Left colon (tissue), 2 donors: Measurements from ENCODE around the gene C11orf68. TPM values are rescaled to one million over a fixed set of nuclear protein-coding genes. Genes with fewer than 3 reads are reported as not detected.

Experiments used
- ATAC-seq: fragments of 200-7000 bp; cut with Tn5 transposase; one replicate; pipeline ENCODE4 v1.9.1; 2020; ENCODE audit warnings: mild to moderate bottlenecking, moderate library complexity
- DNase-seq, 2 donors: peaks; one replicate each; pipeline ENCODE4 v3.0.0-alpha.2; 2020
- intact Hi-C, 2 donors: fragments of 100-400 bp; cut with DNase I in 1 of 2; cut with micrococcal nuclease in 1 of 2; formaldehyde crosslinking; loops; one replicate each; pipeline versions ENCODE4 v1.11.2 to v1.14.0; 2022; cut with DNase I, micrococcal nuclease
- total RNA-seq, 2 donors: library from RNA; stranded (reverse); fragmentation: NEBNext Ultra II Directional; extraction: Animal tissue kit (Norgen Biotek cat#: 25700); gene quantifications; one replicate each; pipeline ENCODE4 v1.2.1, GENCODE V29; 2021
- donor health status: DM: no; HTN: no; CAD: no.
- donor health status: DM: yes; HTN: yes; CAD: no.

Gene C11orf68
- total RNA-seq, 2 donors from 2014 or later = 18.6 to 29.3 TPM

DNA sequence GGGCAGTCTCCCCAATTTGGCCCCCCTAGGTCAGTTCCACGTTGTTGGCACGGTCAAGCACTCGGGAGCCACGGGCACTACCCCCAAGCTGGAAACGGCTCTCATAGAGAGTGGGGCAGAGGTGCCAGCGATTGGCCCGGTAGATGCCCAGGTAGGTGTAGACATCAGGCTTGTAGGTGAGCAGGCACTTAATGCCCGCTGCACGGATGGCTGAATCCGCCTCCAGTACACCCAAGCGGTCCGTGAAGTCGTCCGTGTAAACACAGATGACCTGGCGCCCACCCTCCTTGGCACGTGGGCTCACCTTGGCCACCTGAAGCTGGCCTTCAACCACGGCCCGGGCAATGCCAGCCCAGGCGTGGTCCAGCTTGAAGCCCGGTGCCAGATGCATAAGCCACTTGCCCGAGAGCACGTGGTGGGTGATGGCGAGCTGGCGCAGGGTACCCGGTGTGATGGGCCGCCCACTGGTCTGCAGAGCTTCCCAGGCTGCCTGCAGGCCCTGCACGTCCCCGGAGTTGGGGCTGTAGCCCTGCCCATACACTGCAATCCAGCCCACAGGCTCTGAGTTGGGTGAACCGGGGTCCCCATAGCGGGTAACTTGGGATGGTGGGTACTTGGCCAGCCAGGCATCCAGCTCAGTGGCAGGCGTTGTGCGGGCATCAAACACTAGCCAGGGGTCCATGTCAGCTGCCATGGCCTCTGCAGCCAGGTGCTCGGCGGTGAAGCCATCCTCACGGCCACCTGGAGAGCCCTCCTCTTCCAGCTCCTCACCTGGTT lies 1.2 kb downstream of the C11orf68 start:
- intact Hi-C loops = no loop called here
- DNase-seq = no peak
- no peak for ATAC-seq

DNA sequence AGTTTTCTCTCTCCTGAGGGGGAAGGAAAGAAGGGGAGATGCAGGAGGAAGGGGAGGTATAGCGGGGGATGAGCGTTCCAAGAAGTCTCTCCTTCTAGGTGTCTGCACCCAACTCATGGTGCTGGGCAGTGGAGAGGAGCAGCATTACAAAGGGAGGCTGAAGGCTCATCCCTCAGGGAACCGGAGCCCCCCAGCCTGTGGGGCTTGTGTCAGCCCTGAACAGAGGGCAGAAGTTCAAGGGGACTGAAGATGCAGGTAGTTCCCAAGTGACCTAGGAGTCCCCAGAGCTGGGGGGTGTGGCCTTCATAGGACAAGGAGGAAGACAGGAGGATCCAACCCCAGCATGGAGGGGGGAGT lies 1.8 kb downstream of the C11orf68 start:
- ATAC-seq (no peak), DNase-seq (no peak)
- intact Hi-C loops = no loop called here

DNA sequence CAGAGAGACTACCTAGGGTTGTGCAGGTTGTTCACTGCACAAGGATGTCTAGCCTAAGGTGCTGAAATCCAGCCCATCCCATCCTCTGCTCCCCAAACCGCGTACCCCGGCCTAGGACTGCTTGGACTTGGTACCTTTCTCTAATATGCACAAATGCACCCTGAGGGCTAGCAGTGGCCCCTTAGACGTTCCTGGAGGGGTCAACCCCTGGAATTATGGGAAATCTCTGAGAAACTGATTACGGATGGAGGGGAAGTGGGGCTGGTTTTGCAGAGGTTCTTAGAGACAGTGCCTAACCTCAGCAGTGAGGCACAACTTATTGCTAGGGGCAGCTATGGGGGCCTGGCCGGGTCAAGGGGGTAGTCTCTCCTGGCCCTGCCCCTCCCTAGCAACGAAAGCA lies 2.5 kb downstream of the C11orf68 start:
- ATAC-seq (no peak), DNase-seq (no peak)
- intact Hi-C loops = no loop called here

DNA sequence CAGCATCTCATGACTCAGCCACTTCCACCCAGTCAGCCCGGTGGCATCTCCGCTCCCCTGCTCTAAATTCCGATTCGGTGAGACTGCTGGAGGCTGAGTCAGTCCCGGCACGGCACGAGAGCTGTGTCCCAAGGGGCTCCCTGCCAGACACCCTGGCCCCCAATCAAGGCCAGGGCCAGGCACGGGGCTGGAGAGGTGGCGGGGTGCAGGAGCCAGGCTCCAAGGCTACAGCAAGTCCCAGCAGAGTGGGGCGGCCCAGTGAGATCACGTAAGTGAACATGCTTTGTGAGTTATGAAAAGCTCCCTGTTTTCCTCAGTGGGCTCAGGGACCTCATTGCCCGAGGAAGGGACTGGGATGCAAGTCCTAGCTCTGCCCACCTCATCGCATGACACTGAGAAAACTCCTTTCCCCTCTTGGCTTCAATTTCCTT lies 3.0 kb downstream of the C11orf68 start:
- ATAC-seq = no peak
- intact Hi-C loops = no loop called here

DNA sequence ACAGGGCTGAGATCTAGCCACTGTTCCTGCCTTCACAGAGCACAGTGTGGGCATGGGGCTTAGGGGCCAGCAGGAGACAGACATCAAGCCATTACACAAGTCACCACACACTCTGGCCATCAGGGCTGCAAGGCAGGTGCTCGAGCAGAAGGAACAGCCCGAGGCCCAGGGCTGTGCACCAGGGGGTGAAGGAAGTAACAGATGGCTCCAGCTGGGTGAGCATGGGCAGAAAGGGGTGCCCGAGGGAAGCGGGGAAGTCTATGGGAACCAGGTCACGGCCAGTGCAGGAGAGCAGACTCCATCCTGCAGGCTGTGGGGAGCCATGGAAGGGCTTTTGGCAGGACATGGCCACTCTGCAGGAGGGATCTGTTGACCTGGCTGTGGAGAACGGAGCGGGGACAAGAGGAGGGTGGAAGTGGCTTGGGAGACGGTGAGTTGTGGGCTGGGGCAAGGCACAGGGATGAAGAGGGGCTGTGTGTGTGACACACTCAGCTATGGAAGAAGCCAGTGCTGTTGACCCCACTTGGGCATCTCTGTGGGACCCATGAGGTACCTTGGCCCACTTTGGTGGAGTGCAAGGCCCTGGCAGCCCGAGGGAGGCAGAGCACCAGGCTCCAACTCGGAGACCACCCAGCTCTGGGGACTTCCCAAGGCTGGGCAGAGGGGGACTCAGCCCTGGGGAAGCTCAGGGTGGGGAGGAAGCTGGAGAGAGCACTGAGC lies 3.6 kb downstream of the C11orf68 start:
- intact Hi-C loops = no loop called here
- DNase-seq (no peak), ATAC-seq (no peak)

More for the DNA sequence above, 3.0 kb downstream of the C11orf68 start:
- DNase-seq = peak; percentile 49 to 76

DNA sequence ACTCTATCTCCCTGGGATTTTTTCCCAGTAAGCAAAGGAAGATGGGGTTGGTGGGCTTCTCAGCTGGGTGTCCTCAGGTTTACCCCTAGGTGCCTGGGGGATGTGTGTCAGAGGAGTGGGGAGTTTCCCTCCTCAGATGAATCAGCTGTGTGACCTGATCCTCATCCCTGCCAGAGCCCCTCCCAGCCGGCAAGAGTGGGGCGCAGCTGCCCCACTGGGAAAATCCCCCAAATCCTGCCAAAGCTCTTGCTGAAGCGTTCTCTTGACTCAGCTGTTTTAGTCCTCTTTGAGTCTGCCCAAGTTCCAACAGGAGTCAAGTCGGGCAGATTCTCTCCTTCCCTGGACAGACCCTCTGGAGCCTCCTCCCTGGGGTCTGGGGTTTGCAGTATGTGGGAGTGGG lies 6.0 kb downstream of the C11orf68 start:
- ATAC-seq (no peak), DNase-seq (no peak)
- intact Hi-C loops = no loop called here

DNA sequence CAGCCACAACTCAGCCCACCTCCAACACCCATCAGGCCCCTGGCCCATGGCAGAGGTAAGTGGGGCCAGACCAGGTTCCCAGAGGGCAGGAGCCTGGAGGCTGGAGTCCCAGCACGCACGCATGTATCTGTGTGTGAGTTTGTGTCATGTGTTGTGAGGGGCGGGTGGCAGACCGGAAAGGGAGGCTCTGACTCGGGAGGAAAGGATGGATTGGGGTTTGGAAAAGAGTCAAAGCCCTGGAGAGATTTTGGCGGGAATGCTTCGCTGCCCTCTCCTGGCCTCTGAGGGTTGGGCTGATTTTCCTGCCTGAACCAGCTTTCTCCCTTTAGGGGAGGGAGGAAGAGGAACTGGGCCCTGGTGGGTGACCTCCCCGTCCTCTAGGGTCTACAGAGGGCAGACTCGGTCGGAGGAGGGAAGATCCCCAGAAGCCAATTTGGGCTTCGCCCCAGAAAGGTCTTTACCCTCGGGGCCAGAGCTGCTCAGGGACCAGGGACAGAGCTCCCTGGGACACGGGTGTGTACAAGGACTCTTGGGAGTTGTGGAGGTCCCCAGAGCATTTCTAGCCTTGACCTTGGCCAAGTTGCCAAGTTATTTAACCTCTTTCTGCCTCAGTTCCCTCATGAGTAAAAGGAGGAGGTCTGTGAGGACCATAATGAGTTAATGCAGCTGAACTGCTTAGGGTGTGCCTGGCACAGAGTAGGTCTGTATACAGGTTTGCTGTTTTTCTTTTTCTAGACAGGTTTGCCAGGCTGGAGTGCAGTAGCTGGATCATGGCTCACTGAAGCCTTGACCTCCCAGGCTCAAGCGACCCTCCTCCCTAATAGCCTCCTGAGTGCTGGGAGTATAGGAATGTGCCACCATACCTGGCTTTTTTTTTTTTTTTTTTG lies 6.9 kb downstream of the C11orf68 start:
- no peak for DNase-seq
- ATAC-seq = peak; percentile 43
- intact Hi-C loops = no loop called here

DNA sequence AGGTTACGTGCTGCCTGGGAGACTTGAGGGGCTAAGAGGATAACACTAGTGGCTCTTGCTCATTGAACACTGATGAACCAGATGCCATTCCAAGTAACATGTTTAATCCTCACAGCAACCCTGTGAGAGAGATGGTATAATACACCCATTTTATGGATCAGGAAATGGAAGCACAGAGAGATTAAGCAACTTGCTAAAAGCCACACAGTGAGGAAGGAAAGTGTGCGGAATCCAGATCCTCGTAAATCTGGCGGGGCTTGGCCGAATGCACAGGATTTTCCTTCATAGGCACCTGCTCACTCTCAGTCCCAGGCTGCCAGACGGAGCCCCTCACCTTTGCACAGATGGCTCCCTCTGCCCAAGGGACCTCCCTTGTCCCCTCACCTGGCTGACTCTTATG lies 11.0 kb downstream of the C11orf68 start:
- DNase-seq (no peak), ATAC-seq (no peak)
- intact Hi-C loops = no loop called here

DNA sequence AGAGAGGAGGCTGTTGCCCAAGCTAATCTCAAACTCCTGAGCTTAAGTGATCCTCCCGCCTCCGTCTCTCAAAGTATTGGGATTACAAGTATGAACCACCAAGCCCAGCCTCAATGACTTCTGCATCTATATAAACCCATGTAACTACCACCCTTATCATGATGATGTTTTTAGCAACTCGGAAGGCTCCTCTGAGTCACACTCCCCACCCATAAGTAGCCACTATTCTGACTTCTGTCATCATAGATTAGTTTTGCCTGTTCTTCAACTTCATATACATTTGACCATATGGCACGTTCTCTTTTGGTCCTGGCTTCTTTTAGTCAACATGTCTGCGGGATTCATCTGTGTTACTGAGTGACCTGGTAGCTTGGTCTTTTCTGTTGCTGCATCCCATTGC lies 12.3 kb downstream of the C11orf68 start:
- ATAC-seq = no peak
- intact Hi-C loops = no loop called here
- DNase-seq = no peak

DNA sequence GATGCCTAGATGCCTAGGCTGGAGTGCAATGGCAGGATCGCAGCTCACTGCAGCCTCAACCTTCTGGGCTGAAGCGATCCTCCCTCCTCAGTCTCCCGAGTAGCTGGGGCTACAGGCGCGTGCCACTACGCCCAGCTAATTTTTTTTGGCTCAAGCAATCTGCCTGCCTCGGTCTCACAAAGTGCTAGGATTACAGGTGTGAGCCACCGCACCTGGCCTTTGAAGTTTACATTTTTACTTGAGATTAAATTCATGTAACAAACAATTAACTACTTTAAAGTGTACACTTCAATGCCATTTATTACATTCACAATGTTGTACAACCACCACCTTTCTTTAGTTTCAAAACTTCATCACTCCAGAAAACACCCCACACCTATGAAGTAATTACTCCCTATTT lies 15.1 kb downstream of the C11orf68 start:
- ATAC-seq = no peak
- intact Hi-C loops = no loop called here
- DNase-seq = no peak

DNA sequence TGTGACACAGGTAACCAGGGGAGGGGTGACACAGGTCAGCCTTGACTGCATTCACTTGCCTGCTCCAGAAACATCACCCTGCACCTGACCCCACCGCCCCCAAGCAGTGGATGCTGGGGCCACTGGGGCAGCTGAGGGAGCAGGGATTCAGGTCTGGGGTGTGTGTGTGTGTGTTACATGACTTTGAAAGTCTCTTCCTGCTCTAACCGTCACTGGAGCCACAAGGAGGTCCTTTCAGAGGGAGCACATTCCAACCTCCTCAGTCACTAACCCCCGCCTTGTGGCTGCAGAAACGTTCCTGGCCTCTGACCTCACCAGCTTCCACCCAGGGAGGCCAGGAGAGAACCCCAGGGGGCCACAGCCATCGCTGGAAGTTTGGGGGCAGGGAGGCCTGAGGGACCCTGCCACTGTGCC lies 15.8 kb downstream of the C11orf68 start:
- intact Hi-C loops = no loop called here
- ATAC-seq (no peak), DNase-seq (no peak)

DNA sequence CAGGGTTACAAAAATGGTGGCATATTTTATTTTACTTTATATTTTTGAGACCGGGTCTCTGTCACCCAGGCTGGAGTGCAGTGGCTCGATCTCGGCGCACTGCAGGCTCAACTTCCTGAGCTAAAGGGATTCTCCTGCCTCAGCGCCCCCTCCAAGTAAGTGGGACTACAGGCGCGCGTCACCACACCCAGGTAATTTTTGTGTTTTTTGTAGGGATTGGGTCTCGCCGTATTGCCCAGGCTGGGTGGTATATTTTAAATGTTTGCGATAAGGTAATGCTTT lies 18.0 kb downstream of the C11orf68 start:
- no peak for ATAC-seq
- intact Hi-C loops = no loop called here
- DNase-seq = no peak

DNA sequence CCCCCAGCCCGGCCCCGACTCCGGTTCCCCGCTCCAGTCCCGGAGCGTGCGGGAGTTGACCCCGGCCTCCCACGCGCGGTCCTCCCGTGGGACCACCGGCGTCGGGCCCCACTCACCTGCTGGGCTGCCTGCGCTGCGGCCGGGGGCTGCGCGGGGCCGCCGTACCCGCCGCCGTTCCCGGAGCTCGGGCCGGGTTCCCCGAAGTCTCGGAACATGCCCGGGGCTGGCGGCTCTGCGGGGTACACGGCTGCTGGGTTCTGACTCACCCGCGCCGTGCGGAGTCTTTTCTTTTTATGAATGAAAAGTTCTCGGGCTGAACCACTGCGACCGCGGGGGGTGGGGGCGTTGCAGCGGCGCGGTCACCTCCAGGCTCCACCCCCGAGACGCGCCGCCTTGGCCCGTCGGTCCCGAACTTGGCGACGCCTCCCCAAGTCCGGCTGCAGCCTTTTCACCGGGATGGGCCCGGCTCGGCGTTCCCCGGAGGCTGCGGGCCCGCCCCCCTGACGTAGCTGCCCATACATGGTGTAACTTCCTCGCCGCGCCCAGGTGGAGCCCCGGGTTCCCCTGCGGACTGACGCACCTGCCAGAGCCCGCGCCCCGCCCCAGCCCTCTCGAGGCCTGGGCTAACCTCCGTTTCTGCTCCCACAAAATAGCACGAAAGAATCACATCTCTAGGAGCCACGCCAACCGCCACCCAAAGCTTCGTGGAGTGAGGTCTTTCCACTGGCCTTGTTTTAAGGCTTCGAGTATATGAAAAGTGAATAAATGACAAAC lies 18.6 kb downstream of the C11orf68 start, which contains the start of gene FOSL1:
TSS of gene FOSL1 (minus strand) at position 264 of the 774 bp plus-strand sequence. CDS start at position 215, 49 bp downstream.
- DNase-seq (peak; percentile 96 to 97), ATAC-seq (peak; percentile 97)
- intact Hi-C loops = no loop called here

DNA sequence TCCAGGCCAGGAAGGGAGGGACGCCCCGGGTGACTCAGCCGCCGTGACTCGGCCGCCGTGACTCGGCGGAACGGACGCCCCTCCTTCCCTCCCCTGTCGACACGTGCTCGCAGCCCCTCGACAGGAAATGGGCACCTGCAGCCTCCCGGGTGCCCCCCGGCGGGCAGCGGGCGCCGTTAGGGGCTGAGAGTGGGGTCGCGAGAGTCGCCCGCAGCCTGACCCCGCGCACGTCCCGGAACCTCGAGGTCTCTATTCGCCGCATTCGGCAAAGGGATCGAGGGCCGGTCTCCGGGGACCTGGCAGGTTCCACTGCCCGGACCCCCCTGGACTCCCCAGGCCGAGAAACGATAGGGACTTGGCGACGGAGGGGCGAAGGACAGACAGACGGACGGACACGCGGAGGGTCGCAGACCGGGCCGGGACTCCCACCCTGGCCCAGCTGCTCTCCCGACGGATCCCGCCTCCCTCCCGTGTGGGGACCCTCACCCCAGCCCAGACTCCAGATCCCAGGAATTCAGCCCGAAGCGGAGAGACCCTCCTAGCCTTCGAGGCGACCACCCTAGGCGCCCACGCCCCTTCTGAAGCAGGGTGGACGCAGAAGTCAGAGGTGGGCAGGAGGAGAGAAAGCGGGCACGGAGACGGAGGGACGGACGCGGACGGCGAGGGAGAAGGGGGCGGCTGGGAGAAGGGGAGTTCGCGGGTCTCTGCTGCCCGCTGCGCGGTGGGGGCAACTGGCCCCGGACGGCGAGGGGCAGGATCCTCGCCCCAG lies 19.3 kb downstream of the C11orf68 start:
- intact Hi-C loops = no loop called here
- ATAC-seq (peak; percentile 48), DNase-seq (peak in 1 of 2 donors; percentile 52)

DNA sequence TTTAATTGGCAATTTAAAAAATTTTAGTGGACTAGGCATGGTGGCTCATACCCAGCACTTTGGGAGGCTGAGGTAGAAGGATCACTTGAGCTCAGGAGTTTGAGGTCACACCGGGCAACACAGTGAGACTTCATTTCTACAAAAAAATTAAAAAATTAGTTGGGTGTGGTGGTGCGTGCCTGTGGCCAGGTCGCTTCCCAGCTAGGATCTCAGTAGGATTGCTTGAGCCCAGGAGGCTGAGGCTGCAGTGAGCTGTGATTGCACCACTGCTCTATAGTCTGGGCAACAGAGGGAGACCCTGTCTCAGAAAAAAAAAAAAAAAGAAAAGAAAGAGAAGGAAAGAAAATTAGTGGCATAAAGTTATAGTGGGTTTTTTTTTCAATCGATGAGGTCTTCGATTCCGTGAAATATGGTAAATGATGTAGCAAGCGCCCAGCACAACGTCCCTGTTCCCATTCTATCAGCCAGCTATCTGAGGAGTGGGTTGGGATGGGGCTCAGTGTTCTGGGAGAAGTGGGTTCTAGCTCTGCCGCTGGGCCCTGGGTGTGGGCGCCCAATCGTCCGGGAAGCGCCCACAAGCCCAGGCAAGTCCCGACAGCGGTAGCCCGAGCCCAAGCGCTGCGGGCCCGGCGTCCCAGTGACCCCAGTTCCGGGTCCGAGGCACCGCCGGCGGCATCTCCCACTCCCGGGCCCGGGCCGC lies 20.1 kb downstream of the C11orf68 start:
- ATAC-seq (no peak), DNase-seq (no peak)
- intact Hi-C loops = no loop called here

DNA sequence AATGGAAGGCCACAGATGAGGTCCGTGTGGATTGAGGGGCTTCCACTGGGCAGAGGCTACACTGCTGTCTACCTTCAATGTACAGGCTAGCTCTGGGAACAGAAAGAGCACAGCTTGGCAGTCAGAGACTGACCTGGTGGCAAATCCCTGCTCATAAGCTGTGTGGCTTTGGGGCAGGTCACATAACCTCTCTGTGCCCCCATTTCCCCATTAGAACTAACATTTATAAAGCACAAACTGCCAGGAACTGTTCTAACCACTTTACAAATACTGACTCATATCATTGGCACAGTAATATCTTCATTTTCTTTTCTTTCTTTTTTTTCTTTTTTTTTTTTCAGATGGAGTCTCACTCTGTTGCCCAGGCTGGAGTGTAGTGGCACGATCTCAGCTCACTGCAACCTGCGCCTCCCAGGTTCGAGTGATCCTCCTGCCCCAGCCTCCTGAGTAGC lies 21.8 kb downstream of the C11orf68 start:
- intact Hi-C loops = no loop called here
- DNase-seq (no peak), ATAC-seq (no peak)
